ENCODE measurements around the gene PLEKHG4.

- TF ChIP-seq CTCF (IDR thresholded peaks at IDR 0.05): no peak
- TF ChIP-seq POLR2A (IDR thresholded peaks at IDR 0.05): no peak
Observed at GRCh38 chr16:67243481-67243880, 35.9 kb upstream of the PLEKHG4 start.

Measured in right lobe of liver (tissue), 4 donors.